Activated naive CD4-positive, alpha-beta T cell (primary cell): ENCODE results near the gene MRO.
"Not testable (repeated sequence)": the region's sequence is repeated elsewhere in the genome, so short reads cannot be mapped to it uniquely, and the experiment has no call there.

Experiments used
- DNase-seq, 4 experiments: peaks; one replicate each; lab custom pipeline; 2025; lab: John Stamatoyannopoulos, UW

MRO gene

DNA sequence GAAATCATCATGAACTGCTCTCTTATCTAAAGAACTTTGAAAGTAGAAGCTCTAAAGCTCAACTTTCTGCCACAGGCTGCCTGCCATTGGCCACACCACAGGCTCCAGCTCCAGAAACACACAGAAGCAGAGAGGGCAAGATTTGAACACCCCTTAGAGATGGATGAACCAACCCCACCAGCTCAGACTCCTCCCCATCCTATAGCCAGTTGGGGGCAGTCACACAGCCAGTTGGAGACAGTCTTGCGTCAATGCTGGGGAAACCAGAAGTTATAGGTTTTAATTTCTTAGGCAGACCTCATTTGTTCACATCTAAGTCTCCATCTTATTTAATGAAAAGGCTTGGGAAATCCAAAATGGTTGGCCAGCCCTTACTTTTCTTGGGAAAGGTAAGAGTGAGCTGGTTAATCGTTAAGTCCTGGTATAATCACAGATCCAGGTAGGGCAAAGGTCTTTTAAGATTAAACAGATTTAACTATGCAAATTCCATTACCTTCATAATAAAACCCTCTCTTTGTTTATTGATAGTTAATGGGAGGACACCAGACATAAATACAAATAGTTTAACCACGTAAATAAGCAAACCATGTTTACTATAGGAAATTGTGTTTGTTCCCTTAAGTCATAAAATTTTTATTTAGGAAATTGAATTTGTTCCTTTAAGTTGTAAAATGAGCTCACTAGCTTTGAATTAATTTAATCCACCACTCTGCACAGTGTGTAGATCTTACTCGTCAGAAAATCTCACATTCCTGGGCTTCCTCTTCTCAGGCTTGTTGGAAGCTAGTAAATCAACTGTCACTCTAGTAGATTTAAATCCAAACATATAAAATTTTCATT lies 28.0 kb downstream of the MRO start:
- DNase-seq: no peak

DNA sequence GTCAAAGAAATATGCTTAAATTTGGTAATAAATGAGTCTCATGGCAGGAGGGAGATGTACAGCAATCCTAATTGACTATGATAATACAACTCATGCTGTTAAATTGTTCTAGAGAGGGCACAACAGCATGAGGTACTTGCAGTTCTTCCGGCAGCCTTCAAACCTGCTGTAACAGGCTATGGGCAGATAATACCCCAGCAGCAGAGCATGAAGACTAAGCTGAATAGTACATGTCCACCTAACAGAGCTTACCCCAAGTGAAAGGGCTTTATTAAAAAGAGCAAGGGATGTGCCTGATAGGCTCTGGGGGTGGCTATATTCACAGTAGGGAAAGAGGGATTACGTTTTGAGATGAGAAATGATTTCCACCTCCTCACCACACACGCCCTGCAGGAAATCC lies 28.9 kb downstream of the MRO start:
- DNase-seq: no peak

DNA sequence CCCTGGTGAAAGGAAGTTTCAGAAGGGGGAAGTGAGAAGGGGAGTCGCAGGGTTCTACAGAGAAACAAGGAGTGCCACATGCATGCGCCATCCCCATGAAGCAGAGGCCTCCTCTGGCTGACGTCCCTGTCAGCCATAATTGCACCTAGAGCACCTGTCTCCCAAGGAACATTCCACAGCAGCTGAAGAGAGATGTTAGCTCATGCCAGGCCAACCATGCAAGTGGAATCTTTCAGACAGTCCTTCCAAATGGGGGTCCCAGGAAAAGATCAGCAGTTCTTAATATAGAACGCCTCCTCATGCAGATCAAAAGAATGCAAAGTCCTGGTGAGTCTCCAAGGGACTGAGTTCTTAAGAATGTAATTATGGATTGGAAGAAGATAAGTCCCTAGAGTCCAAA lies 29.6 kb downstream of the MRO start:
- no peak for DNase-seq

DNA sequence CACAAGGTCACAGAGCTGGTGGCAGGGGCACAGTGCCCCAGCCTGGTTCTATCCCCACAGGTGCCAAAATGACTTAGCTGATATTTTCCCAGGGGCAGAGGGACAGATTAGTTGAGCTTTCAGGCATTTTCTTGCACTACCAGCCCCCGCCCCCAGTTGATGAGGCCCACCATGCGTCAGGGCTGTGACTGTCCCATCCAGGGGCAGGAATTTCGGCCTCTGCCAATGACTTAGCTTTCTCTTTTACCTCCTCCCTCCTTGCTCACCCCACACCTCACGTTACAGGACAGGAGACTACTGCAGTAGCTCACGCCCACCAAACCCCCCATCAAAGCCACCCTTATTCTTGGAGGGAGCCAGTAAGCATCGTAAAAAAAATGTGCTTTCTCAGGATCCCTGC lies 31.5 kb downstream of the MRO start:
- no peak for DNase-seq

DNA sequence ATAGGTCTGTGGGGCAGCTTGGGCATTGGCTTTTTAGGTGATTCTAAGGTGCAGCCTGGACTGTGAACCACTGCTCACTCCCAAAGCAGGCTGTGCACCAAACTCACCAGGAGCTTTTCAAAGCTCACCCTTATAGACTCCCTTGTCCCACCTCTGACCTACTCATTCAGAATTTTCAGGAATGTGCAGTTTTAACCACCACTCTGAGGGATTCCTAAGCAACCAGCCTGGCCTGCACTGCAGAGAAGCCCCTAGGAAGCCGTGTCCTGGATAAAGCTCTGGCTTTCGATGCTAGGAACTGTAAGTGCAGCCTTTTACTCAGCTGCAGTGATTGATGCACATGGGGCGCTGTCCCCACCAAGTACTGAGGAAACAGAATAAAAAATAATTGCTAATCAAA lies 33.0 kb downstream of the MRO start:
- no peak for DNase-seq

DNA sequence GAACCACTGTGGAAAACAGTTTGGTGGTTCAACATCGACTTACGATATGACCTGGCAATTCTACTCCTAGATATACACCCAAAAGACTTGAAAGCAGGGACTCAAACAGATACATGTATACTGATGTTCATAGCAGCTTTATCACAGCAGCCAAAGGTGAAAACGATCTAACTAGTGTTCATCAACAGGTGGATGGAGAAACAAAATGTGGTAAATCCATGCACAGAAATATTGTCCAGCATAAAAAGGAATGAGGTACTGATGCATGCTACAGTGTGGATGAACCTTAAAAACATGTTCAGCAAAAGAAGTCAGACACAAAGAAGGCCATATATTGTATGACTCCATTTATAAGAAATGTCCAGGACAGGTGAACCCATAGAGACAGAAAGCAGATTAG lies 36.3 kb downstream of the MRO start:
- DNase-seq: no peak

DNA sequence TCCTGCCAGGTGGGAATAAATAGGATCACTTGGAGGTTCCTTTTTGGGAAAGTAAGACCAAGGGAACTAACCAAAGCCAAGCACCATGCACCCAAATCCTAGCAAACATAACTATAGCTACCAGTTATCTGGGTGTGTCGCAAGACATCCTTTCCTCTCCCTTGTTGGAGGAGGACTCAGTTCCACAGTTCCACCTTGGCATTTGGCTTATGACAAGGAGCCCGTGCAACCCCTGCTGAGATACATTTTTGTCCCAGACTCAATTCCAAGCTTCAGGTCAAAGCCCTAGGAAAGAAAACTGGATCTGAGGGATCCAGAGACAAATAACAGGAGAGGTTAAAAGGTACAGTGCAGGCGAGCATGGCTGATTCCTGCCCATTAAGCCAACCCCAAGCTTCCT lies 40.8 kb downstream of the MRO start:
- not testable (repeated sequence) for DNase-seq

DNA sequence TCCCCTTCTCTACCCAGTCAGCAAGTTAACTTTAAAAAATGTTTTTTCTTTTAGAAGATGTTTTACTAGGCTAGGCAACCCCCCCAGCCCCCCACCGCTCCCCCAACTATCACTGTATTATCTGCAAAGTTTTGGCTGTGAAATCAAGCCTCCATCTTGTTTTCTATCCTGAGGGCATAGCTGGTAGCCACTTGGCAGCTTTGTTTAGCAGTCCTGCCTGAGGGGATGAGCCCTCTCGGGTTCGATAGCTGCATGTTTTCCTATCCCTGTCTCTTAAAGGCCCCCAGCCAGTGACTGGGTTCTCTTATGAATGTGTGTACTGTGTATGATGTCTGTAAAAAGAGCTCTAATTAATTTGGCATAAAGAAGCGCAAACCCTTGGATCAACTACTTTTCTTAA lies 43.4 kb downstream of the MRO start:
- DNase-seq: no peak

DNA sequence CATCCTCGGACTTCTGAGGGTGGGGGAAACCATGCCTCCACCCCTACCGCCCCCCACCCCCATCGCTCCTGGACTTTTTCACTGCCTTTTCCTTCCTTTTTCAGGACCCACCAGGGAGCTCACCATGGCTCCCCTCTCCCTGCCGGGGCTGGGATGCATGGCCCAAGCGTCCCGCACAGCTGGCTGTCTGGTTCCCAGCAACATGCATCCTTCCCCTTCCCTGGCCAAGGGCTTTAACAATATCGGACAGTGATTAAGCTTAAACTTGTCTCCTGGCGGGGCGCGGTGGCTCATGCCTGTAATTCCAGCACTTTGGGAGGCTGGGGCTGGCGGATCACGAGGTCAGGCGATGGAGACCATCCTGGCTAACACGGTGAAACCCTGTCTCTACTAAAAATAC lies 44.1 kb downstream of the MRO start:
- no peak for DNase-seq

DNA sequence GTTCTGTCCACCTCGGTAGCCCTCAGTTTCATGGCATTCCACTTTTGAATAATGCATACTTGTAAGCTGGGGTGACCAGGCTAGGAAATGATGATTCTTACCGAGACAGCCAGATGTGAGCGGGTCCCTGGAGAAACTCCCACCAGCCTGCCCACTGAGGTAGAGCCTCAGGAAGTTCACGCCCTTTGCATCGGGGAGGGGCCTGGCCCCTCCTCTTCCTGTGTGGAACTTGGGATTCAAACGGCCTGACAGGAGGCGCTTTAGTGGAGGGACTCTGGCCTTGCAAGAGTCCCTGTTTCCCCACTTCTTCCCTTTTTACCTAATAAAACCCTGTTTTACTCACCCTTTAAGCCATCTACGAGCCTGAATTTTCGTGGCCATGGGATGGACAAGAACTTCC lies 44.6 kb downstream of the MRO start:
- no peak for DNase-seq

DNA sequence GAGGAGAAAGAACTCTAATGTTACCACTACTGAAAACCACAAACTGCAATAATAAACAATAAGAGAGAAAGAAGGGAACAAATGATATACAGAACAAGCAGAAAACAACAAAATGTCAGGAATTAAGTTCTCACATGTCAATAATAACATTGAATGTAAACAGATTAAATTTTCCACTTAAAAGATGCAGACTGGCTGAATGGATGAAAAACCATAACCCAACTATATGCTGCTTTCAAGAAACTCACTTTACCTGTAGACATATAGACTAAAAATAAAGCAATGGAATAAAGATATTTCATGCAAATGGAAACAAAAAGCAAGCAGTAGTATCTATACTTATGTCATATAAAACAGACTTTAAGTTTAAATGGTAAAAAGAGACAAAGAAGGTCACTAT lies 50.4 kb downstream of the MRO start:
- DNase-seq: no peak

DNA sequence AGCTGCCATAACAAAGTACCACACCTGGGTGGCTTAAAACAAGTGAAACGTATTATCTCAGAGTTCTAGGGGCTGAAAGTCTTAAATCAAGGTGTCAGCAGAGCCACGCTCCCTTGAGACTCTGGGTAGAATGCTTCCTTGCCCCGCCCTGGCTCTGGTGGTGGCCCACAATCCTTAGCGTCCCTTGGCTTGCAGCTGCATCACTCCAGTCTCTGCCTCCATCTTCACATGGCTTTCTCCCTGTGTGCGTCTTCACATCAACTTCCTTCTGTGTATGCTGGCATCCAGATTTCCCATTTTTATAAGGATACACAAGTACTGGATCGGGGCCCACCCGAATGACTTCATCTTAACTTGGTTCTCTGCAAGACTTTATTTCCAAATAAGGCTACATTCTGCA lies 62.5 kb downstream of the MRO start:
- DNase-seq: no peak

DNA sequence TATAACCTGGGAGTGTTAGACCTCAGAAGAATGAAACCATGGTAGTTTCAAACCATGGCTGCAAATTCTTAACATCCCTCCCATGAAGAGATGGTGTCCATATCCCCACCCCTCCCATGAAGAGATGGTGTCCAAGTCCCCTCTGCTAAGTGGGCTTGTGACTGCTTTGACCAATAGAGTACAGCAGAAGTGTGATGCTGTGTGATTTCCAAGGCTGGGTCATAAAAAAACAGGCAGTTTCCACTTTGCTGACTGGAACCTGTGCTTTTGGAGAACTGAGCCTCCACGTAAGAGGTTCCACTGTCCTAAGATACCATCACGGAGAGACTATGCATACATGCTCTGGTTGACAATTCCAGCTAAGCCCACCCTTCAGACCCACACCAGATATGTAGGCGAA lies 65.5 kb downstream of the MRO start:
- no peak for DNase-seq

DNA sequence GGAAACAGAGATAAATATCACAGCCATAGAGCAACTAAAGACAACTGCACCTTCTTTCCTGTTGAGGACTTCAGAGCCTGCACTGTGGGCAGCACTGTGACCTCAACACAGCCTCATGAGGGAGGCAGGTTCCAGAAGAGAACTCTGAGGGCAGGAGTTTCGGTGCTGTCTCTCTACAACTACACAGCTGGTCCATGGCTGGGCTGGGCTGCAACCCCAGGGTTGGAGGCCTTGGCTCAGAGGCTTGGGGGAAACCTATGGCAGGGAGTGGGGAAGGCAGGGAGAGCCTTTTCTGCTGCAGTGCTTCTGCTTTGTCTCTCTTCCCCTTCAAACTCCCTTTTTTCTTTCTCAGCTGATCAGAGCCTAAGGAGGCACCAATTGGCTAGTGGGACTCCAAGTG lies 66.5 kb downstream of the MRO start:
- no peak for DNase-seq

DNA sequence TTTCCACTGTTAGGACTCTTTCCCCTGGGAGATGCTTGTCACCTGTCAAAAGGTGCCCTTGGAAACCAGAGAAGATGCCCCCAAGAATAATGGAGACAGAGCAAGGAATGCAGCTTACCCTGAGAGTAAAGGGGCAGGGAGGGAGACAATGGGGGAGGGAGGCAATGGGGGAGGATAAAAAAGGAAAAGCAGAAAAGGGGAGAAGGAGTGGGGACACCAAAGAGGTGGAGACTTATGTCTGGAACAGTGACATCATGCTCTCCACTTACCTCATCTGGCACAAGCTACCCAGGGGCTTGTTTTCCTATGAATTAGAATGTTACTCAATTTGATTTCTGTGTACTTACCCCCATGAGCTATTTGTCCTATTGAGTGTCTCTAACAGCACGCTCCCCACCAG lies 67.9 kb downstream of the MRO start:
- DNase-seq: no peak

DNA sequence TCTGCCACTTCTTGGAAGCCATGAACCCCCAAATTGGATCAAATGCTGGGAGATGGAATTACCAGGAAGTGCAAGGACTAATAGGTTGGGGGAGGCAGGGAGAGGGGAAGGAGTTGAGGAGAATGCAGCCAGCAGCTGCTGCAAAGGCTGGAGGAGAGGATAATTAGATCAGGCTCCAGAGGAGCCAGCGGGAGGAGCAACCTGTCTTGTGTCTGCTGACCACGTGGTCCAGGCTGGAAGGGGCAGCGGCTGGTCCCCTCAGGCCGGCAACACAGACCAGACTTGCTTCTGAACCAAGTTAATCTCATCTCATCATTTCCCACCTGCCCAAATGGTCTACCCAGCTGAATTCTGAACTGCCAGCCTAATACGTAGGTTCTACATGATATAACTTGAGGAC lies 68.3 kb downstream of the MRO start:
- DNase-seq: no peak

DNA sequence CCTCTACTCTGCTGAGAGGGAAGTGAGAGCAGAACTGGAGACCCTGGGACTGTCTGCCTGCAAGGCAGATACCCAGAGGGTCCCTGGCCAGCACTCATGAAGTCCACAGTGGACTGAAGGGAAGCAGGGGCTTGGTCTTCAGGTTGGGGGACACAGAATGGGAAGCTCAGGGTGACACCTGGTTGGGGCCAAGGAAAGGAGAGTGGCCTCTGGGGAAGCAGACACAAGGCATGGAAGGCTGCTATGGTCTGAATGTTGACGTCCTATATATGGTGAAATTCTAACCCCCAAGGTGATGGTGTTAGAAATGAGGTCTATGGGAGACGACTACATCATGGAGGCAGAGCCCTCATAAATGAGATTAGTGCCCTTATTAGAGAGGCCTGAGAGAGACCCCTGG lies 69.3 kb downstream of the MRO start:
- DNase-seq: no peak

DNA sequence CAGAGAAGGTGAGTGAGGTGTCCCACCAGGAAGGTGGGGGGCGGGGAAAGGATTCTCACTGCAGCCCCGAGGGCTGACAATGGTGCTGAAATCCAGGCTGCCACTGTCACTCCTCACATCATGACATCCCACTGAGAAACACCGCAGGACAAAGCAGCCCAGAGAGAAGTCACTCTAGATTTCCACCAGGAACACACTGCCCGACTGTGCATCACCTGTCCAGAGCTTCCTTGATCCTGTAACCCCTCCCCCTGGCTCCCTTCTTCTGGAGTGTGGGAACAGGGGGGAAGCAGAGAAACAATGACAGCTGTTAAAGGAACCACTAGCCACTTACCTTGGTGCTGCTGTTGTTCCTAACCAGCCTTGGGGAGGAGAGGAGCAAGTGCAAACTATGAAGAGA lies 69.9 kb downstream of the MRO start:
- no peak for DNase-seq

DNA sequence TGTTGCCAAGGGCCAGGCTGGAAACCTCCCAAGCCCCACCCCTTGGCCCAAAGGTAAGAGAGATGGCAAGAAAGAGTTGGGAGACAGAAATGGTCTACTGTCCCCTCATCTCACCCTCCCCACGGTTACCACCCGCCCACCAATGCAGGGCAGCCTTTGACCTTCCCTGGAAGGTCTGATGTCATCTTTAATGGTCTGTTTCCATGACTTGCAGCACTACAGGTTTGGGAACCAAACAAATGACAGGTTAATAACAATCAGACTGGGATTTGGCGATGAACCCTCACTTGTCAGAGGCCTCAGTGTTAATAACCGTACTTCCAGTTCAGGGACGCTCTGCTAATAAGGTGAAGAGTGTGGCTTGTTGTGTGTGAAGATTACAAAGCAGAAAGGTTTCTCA lies 70.4 kb downstream of the MRO start:
- DNase-seq: no peak

DNA sequence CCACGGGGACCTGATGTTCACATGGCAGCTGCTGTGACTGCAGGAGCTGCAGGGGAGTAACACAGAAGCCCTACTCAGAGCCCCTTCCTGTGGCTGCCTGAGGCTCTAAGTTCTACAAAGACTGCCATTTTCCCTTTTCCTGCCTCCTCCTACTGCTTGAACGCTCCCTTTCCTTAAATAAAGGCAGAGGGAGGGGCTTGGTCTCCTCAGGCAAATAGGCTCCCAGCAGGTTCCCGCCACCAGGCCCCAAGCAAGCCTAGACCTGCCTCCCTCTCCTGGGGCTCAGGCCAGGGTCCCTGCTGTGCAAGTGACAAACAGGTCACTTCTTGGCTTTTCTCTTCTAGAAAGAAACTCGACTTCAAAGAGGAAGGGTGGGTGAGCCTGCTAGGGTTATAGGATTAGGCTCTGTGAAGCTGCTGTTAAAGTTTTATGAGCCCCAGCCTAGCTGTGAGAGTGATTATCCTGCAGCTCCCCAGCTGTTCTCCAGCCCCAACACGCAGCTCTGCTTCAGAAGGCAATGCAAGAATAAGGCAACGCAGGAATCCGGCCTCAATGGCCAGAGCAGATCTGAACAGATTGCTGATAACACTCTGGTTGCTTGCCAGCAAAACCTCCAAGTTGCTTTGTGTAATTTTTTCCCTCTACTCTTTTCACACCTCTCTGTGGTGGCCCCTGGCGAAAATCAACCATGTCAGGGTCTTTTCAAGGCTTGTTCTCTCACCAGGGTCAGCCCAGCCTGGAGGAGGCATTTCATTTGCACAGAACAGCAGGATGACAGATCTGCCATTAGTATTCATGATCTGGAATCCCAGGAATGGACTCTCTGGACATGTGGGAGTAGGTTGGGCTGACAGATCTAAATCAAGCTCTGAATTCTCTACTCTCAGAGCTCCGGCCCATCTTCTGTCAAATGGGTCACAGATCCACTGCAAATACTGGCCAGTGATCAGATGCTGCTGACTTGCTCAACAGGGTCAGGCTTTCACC lies 71.3 kb downstream of the MRO start:
- DNase-seq: no peak

DNA sequence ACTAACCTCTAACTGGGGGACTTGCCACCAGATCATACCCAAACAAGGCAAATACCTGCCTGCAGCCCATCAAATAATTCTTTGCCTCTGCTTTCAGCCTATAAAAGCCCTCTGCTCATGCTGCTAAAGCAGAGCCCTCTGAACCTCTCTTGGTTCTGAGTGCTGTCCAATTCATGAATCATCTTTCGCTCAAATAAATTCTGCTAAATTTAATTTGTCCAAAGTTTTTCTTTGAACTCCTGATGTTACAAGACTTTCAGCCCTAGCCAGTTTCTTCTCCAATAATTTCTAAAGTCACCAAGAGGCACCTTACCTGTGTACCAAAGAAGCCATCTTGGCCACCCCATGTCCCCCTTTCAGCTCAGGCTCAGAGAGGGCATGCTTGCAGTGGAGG lies 72.0 kb downstream of the MRO start:
- DNase-seq: no peak

DNA sequence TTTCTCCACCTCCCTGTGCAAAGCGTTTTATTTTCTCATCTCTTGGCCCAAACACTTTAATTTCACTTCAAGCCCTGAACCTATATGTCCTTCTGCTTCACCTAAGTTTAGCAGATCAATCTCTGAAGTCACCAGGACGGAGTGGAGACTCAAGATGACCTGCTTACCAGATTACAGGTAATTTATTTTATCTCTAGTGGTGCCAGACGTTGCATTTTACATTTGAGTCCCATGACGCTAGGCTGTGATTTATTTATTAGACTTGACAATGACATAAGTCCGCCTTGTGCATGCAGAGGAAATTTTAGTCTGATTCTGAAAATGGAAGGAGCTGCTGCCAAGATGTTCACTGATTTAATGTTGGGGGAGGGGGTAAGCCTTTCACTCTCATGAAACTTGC lies 73.9 kb downstream of the MRO start:
- no peak for DNase-seq
